MCF 10A (cell line): ENCODE measurements around the gene MBD2. TPM values are rescaled to one million over a fixed set of nuclear protein-coding genes. Genes with fewer than 3 reads are reported as not detected.

Experiments
- BruUV-seq: library from RNA; stranded (reverse); fragments of 400-500 nt; replicated peaks from 2 replicates; lab custom pipeline; 2021; lab: Mats Ljungman, UMichigan
- CTCF ChIA-PET: fragments of 300-600 bp; sonication (Branson Sonifier 250); formaldehyde crosslinking; extraction: SDS; loops from one replicate; lab custom pipeline; 2021; ENCODE audit warnings: antibody characterized with exemption, inconsistent platforms; lab: Yijun Ruan, JAX
- POLR2A ChIA-PET: fragments of 300-600, 350-650 bp; sonication (Branson Sonifier 250); formaldehyde crosslinking; extraction: SDS; loops from one replicate; lab custom pipeline; 2020; ENCODE audit warnings: antibody characterized with exemption, inconsistent platforms; lab: Yijun Ruan, JAX
- DNase-seq: peaks from one replicate; pipeline ENCODE4 v3.0.0-alpha.2; 2018; ENCODE audit not compliant: unreplicated experiment
- H3K27ac Mint-ChIP-seq: one replicate; pipeline ENCODE4 v1.8.0; 2022; ENCODE audit warnings: mild to moderate bottlenecking, low read depth, mixed read lengths; ENCODE audit not compliant: unreplicated experiment
- H3K27me3 Mint-ChIP-seq: one replicate; pipeline ENCODE4 v1.8.0; 2022; ENCODE audit warnings: mixed read lengths; ENCODE audit not compliant: insufficient read depth, unreplicated experiment
- H3K36me3 Mint-ChIP-seq: one replicate; pipeline ENCODE4 v1.8.0; 2022; ENCODE audit warnings: mild to moderate bottlenecking, moderate library complexity, mixed read lengths; ENCODE audit not compliant: insufficient read depth, unreplicated experiment
- H3K4me1 Mint-ChIP-seq: one replicate; pipeline ENCODE4 v1.8.0; 2022; ENCODE audit warnings: mixed read lengths; ENCODE audit not compliant: insufficient read depth, unreplicated experiment
- H3K4me3 Mint-ChIP-seq: one replicate; pipeline ENCODE4 v1.8.0; 2022; ENCODE audit warnings: mild to moderate bottlenecking, moderate library complexity, mixed read lengths; ENCODE audit not compliant: unreplicated experiment
- H3K9me3 Mint-ChIP-seq: one replicate; pipeline ENCODE4 v1.8.0; 2022; ENCODE audit warnings: mixed read lengths; ENCODE audit not compliant: unreplicated experiment
- CTCF ChIP-seq: fragments of 200-600 bp; IDR thresholded peaks from one replicate; pipeline ENCODE4 v1.8.0; 2022; ENCODE audit warnings: antibody characterized with exemption, mild to moderate bottlenecking; ENCODE audit not compliant: unreplicated experiment
- intact Hi-C: fragments of 100-400 bp; cut with micrococcal nuclease; formaldehyde crosslinking; loops from 2 replicates; pipeline ENCODE4 v1.14.1; 2022
- total RNA-seq: library from RNA; stranded (reverse); gene quantifications from 2 replicates; pipeline ENCODE4 v1.2.3, GENCODE V29; 2022

Gene MBD2
- total RNA-seq, 1 experiment from 2014 or later: 179 TPM

DNA sequence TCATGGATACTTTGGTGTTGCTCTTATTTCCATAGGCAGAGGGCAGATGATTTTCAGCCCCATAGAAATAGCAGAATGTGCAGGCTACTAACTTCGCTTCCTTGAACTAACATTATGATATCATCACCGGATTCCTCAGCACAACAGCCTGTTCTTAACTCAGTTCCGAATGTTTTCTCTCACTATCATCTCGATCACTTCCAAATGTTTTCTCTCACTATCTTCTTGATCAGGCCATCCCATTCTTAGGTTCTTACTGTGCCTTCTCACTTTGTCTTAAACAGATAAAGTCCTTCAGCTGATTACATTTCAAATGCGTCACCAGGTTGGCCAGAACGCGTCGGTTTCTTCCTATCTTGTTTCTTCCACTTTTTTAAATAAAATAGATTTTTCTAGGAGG is 11.4 kb upstream of the MBD2 start:
- intact Hi-C loops: no loop called here
- Mint-ChIP-seq H3K27ac (no peak overlapping the region), H3K27me3 (no peaks in the 10 kb centered on the region), H3K4me1 (peaks cover 6% of the 10 kb centered on the region), H3K4me3 (no peak overlapping the region), H3K9me3 (no peaks in the 10 kb centered on the region), H3K36me3 (peaks cover 7% of the 10 kb centered on the region)
- CTCF ChIA-PET: interaction anchor here (2.1 kb wide), 1 partner anchor 12 kb away, joined by 7 read pairs; no protein-coding TSS in a partner anchor
- no peak for DNase-seq
- no TSS peak for BruUV-seq
- no peak for TF ChIP-seq CTCF
- POLR2A ChIA-PET: no interaction called here

- Mint-ChIP-seq H3K4me3 (no peak overlapping the region), H3K36me3 (peaks cover 7% of the 10 kb centered on the region), H3K9me3 (no peaks in the 10 kb centered on the region), H3K27me3 (no peaks in the 10 kb centered on the region), H3K27ac (no peak overlapping the region), H3K4me1 (peaks cover 6% of the 10 kb centered on the region)
- DNase-seq: no peak
- TF ChIP-seq CTCF: no peak
- POLR2A ChIA-PET: interaction anchor here (1.3 to 2.1 kb wide), 3 partner anchors 9 to 36 kb away, joined by 4 to 13 read pairs (median 13); partner anchors contain the start of genes MBD2 and POLI
- TSS peak; percentile 39 for BruUV-seq
- intact Hi-C loops: no loop called here
- CTCF ChIA-PET: interaction anchor here (1.9 kb wide), 1 partner anchor 11 kb away, joined by 6 read pairs; no protein-coding TSS in a partner anchor
These were observed 9.3 kb upstream of the MBD2 start for GRCh38 chr18:54233747-54234146.

DNA sequence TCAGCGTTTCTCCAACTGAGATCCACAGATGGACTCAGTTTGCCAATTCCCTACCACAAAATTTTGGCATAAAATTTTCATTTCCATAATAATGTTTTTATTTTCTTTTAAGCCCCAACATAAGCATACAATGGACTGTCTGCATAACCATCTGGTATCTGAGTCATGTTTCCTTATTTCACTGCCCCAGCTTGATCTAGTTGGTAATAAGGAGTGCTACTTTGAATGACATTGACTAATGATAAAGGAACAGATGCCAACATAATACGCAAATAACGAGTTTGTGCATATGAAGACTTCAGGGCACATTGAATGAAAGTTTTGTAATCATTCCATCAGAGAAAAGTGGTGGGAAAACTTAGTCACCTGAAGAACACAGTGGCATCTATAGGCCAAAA is 8.8 kb upstream of the MBD2 start:
- H3K27ac Mint-ChIP-seq: no peak overlapping the region
- intact Hi-C loops: no loop called here
- H3K4me1 Mint-ChIP-seq: peaks cover 6% of the 10 kb centered on the region
- no peak for TF ChIP-seq CTCF
- peak; percentile 79 for DNase-seq
- H3K36me3 Mint-ChIP-seq: peaks cover 7% of the 10 kb centered on the region
- BruUV-seq: no TSS peak
- ChIA-PET POLR2A (interaction anchor here (1.2 to 2.1 kb wide), 4 partner anchors 8 to 37 kb away, joined by 3 to 13 read pairs (median 8); partner anchors contain the start of genes MBD2 and POLI), CTCF (interaction anchor here (0.6 to 1.9 kb wide), 7 partner anchors 8 to 46 kb away, joined by 3 to 9 read pairs (median 4); no protein-coding TSS in a partner anchor)
- no peaks in the 10 kb centered on the region for H3K27me3 Mint-ChIP-seq
- H3K4me3 Mint-ChIP-seq: no peak overlapping the region
- H3K9me3 Mint-ChIP-seq: no peaks in the 10 kb centered on the region

GRCh38 chr18:54232485-54233227 is 8.2 kb upstream of the MBD2 start:
- DNase-seq: peak; percentile 15
- Mint-ChIP-seq H3K36me3 (peaks cover 7% of the 10 kb centered on the region), H3K9me3 (no peaks in the 10 kb centered on the region), H3K27me3 (no peaks in the 10 kb centered on the region), H3K27ac (no peak overlapping the region), H3K4me3 (no peak overlapping the region), H3K4me1 (peaks cover 6% of the 10 kb centered on the region)
- ChIA-PET POLR2A (interaction anchor here (1.2 to 2.1 kb wide), 5 partner anchors 8 to 37 kb away, joined by 3 to 13 read pairs (median 4); partner anchors contain the start of genes MBD2 and POLI), CTCF (interaction anchor here (0.6 to 1.9 kb wide), 7 partner anchors 8 to 47 kb away, joined by 3 to 9 read pairs (median 4); no protein-coding TSS in a partner anchor)
- intact Hi-C loops: no loop called here
- no peak for TF ChIP-seq CTCF
- BruUV-seq: no TSS peak
